Hematopoietic multipotent progenitor cell treated with erythropoietin and hydrocortisone succinate and interleukin-3 and kit ligand, for 4 days (in vitro differentiated cells): ENCODE results near the gene BCAR1.
"Not testable (repeated sequence)": the region's sequence is repeated elsewhere in the genome, so short reads cannot be mapped to it uniquely, and the experiment has no call there.

Experiments used
- DNase-seq: peaks from one replicate; pipeline ENCODE4 v3.0.0-alpha.2; 2015

BCAR1 gene

GRCh38 chr16:75222271-75222783 lies 29.1 kb downstream of the BCAR1 start:
- no peak for DNase-seq

DNA sequence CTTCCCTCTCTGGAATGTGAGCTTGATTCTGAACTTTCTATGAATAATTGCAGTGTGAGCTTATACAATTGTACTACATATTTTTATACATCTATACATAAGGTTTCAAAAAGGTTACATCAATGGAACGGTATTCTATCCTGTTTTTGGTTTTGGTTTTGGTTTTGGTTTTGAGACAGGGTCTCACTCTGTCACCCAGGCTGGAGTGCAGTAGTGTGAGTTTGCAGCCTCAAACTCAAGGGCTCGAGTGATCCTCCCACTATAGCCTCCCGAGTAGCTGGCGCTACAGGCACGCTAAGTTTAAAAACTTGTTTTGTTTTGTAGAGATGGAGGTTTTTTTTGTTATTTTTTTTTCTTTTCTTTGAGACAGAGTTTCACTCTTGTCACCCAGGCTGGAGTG lies 31.6 kb downstream of the BCAR1 start:
- DNase-seq, result no peak

DNA sequence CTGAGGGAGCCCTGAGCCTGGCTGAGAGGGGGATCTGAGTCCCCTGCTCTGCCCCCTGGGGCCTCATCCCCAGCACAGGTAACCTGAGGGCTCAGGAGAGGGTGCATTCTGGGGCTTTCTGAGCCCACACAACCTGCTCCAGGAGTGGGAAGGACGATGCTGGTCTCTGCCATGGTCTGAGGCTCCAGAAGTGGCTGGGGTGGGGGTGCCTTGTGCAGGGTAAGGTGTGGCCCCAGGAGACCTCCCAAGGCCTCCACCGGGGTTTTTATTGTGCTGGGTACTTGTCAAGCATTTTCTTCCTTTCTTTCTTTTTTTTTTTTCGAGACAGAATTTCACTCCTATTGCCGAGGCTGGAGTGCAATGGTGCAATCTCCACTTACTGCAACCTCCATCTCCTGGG lies 32.3 kb downstream of the BCAR1 start:
- no peak for DNase-seq

GRCh38 chr16:75218256-75219076 lies 33.0 kb downstream of the BCAR1 start, which contains the start of gene CTRB1:
Gene CTRB1, plus strand, starts transcription at chr16:75218988. Its CDS starts 20 bp downstream, at chr16:75219008.
- DNase-seq, result no peak

- DNase-seq, result no peak
These were observed 34.0 kb downstream of the BCAR1 start for GRCh38 chr16:75217389-75217851.

DNA sequence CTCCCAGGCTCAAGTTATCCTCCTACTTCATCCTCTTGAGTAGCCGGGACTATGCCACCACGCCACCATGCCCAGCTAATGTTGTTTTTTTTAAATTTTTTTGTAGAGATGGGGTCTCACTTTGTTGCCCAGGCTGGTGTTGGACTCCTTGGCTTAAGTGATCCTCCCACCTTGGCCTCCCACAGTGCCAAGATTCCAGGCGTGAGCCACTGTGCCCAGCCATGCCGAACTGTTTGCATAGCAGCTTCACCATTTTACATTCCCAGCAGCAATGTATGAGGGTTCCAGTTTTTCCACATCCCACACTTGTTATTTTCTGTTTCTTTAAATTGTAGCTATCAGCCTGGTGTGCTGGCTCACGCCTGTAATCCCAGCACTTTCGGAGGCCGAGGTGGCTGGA lies 34.8 kb downstream of the BCAR1 start:
- no peak for DNase-seq

DNA sequence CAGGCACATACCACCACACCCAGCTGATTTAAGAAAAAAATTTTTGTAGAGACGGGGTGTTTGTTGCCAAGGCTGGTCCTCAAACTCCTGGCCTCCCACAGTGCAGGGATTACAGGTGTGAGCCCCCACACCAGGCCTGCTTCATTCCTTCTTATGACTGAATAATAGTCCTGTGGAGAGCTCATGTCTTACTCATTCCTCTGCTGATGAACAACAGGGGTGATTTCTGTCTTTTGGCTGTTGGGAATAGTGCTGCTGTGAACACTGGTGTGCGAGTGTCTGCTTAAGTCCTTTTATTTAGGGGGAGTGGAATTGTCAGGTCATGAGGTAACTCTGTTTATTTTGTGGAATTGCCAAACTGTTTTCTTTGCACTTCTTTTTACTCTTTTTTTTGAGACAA lies 35.3 kb downstream of the BCAR1 start:
- DNase-seq, result no peak

DNA sequence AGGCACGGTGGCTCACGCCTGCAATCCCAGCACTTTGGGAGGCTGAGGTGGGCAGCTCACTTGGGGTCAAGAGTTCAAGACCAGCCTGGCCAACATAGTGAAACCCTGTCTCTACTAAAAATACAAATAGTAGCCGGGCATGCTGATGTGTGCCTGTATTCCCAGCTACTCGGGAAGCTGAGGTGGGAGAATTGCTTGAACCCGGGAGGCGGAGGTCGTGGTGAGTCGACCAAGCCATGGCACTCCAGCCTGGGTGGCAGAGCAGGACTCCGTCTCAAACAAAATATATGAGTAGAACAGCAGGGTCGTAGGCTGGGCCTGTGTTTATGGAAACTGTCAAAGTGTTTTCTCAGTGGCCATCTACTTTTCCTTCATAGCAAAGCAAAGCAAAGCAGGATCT lies 40.1 kb downstream of the BCAR1 start:
- DNase-seq, result not testable (repeated sequence)

GRCh38 chr16:75209944-75210343 lies 41.5 kb downstream of the BCAR1 start:
- no peak for DNase-seq

DNA sequence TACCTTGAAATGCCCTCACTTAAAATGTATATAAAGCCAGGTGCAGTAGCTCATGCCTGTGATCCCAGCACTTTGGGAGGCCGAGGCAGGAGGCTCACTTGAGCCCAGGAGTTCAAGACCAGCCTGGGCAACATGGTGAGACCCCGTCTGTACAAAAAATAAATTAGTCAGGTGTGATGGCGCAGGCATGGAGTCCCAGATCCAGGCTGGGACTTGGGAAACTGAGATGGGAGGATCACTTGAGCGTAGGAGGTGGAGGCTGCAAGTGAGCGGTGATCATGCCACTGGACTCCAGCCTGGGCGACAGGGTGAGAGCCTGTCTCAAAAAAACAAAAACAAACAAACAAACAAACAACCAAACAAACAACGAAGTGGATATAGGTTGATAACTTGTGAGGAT lies 41.9 kb downstream of the BCAR1 start:
- DNase-seq, result not testable (repeated sequence)

DNA sequence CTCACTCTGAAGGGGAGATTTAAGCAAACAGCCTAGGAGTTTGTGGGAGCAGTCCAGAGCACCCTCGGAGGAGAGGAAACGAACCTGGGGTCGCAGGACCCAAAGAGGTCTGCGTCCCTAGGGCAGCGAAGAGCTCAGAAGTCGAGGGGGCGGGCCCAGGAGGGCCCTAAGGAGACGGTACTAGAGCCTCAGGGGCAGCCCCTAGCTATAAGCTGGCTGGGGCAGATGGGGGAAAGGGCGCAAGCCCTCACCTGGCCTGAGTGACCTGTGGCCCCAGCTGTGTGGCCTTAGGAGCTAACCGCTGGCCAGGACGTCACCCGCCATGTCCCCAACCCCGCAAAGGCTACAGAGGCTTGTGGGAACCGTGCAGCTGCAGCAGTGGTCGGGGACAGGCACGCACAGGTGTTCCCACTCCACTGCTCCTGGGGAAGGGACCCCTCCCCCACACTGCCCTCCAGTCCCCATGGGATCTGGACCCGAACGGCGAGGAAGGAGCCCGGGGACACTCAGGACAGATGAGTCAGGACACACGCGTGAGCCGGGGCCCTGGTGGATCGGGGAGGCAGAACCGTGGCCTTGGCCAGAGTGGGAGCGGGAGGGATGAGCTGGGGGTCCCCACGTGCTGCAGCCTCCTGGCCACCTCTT lies 42.4 kb downstream of the BCAR1 start:
- no peak for DNase-seq

GRCh38 chr16:75208242-75208825 lies 43.1 kb downstream of the BCAR1 start:
- no peak for DNase-seq

GRCh38 chr16:75207831-75208230 lies 43.6 kb downstream of the BCAR1 start:
- DNase-seq, result no peak

- no peak for DNase-seq
These were observed 44.5 kb downstream of the BCAR1 start, which contains the start of gene CTRB2 for GRCh38 chr16:75206749-75207451. Gene CTRB2, minus strand, starts transcription at chr16:75207161. Its CDS starts 20 bp downstream, at chr16:75207141.

GRCh38 chr16:75205961-75206748 lies 45.3 kb downstream of the BCAR1 start:
- not testable (repeated sequence) for DNase-seq

GRCh38 chr16:75205438-75205837 lies 46.0 kb downstream of the BCAR1 start:
- DNase-seq, result not testable (repeated sequence)

DNA sequence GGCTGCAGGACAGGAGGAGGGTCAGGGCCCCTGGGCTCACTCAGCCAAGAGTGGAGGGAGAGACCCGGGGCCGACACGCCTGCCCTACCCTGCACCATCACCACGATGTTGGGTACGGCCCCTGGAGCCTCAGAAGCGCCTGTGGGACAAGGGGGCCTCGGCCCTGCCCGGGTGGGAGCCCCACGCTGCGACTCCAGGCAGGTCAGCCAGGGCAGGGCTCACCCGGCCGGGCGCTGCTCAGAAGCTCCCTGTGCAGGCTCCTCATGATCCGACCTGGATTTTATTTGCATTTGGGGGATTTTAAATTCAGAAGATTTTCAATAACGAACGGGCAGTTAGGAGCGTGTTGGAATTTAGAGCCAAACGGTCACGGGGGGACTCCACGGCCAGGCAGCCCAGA lies 46.5 kb downstream of the BCAR1 start:
- DNase-seq, result not testable (repeated sequence)

GRCh38 chr16:75204410-75204758 lies 47.0 kb downstream of the BCAR1 start:
- DNase-seq, result no peak

DNA sequence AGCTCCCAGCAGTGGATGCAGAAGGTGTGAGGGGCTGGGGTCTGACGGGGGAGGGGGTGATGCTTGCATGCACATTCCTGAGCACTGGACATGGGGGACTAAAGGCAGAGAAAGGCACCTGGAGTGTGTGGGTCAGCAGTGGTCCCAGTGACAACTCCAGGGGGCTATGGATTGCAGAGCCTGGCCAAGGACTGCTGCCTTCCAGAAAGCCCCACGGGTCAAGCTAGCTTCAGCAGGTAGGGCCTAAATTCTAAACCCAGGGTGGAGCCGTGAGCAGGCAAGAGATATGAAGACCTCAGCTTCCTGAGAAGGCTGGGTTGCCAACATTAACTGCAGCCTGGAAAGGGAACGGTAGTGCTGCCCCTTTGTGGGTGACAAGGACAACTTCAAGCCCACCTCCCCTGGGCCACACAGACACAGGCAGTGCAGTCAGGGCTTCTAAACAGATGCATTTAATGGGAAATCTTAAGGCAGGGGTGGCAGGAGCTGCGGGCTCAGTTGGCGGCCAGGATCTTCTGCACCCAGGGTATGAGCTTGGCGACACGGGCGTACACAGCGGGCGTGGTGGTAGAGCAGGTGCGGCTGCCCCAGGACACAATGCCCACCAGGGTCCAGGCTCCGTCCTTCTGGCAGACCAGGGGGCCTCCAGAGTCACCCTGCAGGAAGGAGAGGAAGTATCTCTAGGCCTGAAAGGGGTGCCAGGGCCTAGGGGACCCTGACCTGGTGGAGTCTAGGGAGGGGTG lies 47.6 kb downstream of the BCAR1 start:
- DNase-seq, result peak; percentile 33

DNA sequence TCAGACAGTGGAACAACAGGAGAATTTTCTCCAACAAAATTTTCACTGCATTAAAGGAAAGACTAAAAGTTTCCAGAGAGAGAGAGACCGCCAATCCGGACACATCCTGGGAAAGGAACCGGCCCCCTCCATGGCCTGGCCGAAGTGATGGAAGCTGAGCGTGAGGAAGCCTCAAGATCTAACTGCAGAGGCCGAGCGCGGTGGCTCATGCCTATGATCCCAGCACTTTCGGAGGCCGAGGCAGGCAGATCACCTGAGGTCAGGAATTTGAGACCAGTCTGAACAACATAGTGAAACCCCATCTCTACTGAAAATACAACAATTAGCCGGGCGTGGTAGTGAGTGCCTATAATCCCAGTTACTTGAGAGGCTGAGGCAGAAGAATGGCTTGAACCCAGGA lies 48.3 kb downstream of the BCAR1 start:
- no peak for DNase-seq

- DNase-seq, result no peak
These were observed 49.3 kb downstream of the BCAR1 start for GRCh38 chr16:75202069-75202590.
